SK-N-SH (cell line): ENCODE results near the gene CFAP52. TPM values are rescaled to one million over a fixed set of nuclear protein-coding genes. Genes with fewer than 3 reads are reported as not detected.

Experiments
- CTCF ChIA-PET: fragments of 300-600, 350-600 bp; formaldehyde crosslinking; extraction: SDS; loops from one replicate; lab custom pipeline; 2021; lab: Yijun Ruan, JAX
- POLR2A ChIA-PET: fragments of 350-600 bp; sonication (Branson Sonifier 250); formaldehyde crosslinking; extraction: SDS; loops from one replicate; lab custom pipeline; 2020; ENCODE audit warnings: antibody characterized with exemption, inconsistent platforms; lab: Yijun Ruan, JAX
- DNase-seq: peaks from one replicate; pipeline ENCODE4 v3.0.0; 2012
- H2AFZ ChIP-seq: fragments of 200-600 bp; sonication (generic); 2 replicates; pipeline ENCODE4 v1.8.1; 2016; ENCODE audit warnings: antibody characterized with exemption, mild to moderate bottlenecking, low read depth
- H3F3A ChIP-seq: fragments of 200-600 bp; sonication (generic); replicated peaks from 2 replicates; pipeline ENCODE3; 2016; ENCODE audit warnings: antibody characterized with exemption, mild to moderate bottlenecking; ENCODE audit not compliant: insufficient read depth
- H3K27ac ChIP-seq, 2 experiments: fragments of 200-500 bp in 1 of 2; fragments of 200-600 bp in 1 of 2; sonication (Bioruptor generic) in 1 of 2; sonication (generic), shearing (Covaris generic) in 1 of 2; 2 replicates each; pipeline versions ENCODE4 v1.5.1 to v1.6.1; 2014 to 2016; ENCODE audit warnings: low read depth in 2 of 2, inconsistent platforms in 1 of 2, low read length in 1 of 2, mild to moderate bottlenecking in 1 of 2, mixed read lengths in 1 of 2
- H3K27me3 ChIP-seq: fragments of 200-600 bp; sonication (generic), shearing (Covaris generic); 2 replicates; pipeline ENCODE4 v1.6.1; 2016; ENCODE audit warnings: mixed run types; ENCODE audit not compliant: insufficient read depth
- H3K36me3 ChIP-seq, 2 experiments: fragments of 200-500 bp in 1 of 2; fragments of 200-600 bp in 1 of 2; sonication (Bioruptor generic) in 1 of 2; sonication (generic) in 1 of 2; replicated peaks in 1 of 2; 2 replicates each; pipeline versions ENCODE3 to v1.5.1; 2014 to 2016; ENCODE audit warnings: low read length in 1 of 2, mild to moderate bottlenecking in 1 of 2; ENCODE audit not compliant: insufficient read depth in 2 of 2, control insufficient read depth in 1 of 2
- H3K4me1 ChIP-seq, 2 experiments: fragments of 200-500 bp in 1 of 2; fragments of 200-600 bp in 1 of 2; sonication (Bioruptor generic) in 1 of 2; sonication (generic), shearing (Covaris generic) in 1 of 2; 2 replicates each; pipeline versions ENCODE4 v1.5.1 to v1.6.1; 2014 to 2016; ENCODE audit warnings: low read depth in 1 of 2, low read length in 1 of 2, mixed run types in 1 of 2; ENCODE audit not compliant: insufficient read depth in 2 of 2, control insufficient read depth in 1 of 2
- H3K4me2 ChIP-seq: fragments of 200-600 bp; sonication (generic), shearing (Covaris generic); 2 replicates; pipeline ENCODE4 v1.6.1; 2017; ENCODE audit warnings: mixed run types
- H3K4me3 ChIP-seq, 2 experiments: fragments of 200-500 bp in 1 of 2; fragments of 200-600 bp in 1 of 2; sonication (Bioruptor generic) in 1 of 2; sonication (generic), shearing (Covaris generic) in 1 of 2; 2 replicates each; pipeline versions ENCODE4 v1.5.1 to v1.8.1; 2014 to 2016; ENCODE audit warnings: low read depth in 2 of 2, inconsistent platforms in 1 of 2, low read length in 1 of 2, mild to moderate bottlenecking in 1 of 2, mixed read lengths in 1 of 2, moderate library complexity in 1 of 2
- H3K79me2 ChIP-seq: fragments of 200-600 bp; sonication (generic); 2 replicates; pipeline ENCODE4 v1.8.1; 2017; ENCODE audit warnings: mild to moderate bottlenecking; ENCODE audit not compliant: insufficient read depth
- H3K9ac ChIP-seq: fragments of 200-600 bp; sonication (generic); 2 replicates; pipeline ENCODE4 v1.6.1; 2017; ENCODE audit warnings: mixed run types
- H3K9me2 ChIP-seq: fragments of 200-600 bp; sonication (generic); 2 replicates; pipeline ENCODE4 v1.6.1; 2017; ENCODE audit warnings: mixed run types
- H3K9me3 ChIP-seq: fragments of 200-600 bp; sonication (generic); 2 replicates; pipeline ENCODE4 v1.6.1; 2017; ENCODE audit warnings: mixed run types, mild to moderate bottlenecking, moderate library complexity
- H4K20me1 ChIP-seq: fragments of 200-600 bp; sonication (generic); 2 replicates; pipeline ENCODE4 v1.6.1; 2017; ENCODE audit warnings: mild to moderate bottlenecking, mixed run types; ENCODE audit not compliant: insufficient read depth
- CHD2 ChIP-seq: fragments of 150-350 bp; IDR thresholded peaks from 2 replicates; pipeline ENCODE4 v1.6.1; 2018; ENCODE audit warnings: low read length; ENCODE audit not compliant: partially characterized antibody
- FOXM1 ChIP-seq: IDR thresholded peaks from 2 replicates; pipeline ENCODE4 v1.4.0; 2012; ENCODE audit warnings: low read depth, mild to moderate bottlenecking
- GABPA ChIP-seq: IDR thresholded peaks from 2 replicates; pipeline ENCODE4 v1.4.0; 2012; ENCODE audit warnings: low read depth, mild to moderate bottlenecking
- GATA2 ChIP-seq: sonication (generic); formaldehyde crosslinking; IDR thresholded peaks from 2 replicates; pipeline ENCODE4 v1.5.0; 2020; ENCODE audit warnings: mild to moderate bottlenecking, missing genetic modification reagents
- MEF2A ChIP-seq: IDR thresholded peaks from 2 replicates; pipeline ENCODE4 v1.4.0; 2012; ENCODE audit warnings: low read depth, borderline replicate concordance
- MXI1 ChIP-seq: IDR thresholded peaks from 2 replicates; pipeline ENCODE4 v1.6.1; 2012; ENCODE audit warnings: mild to moderate bottlenecking, low read depth, low read length, improper control_type of control experiment
- TCF12 ChIP-seq: IDR thresholded peaks from 2 replicates; pipeline ENCODE4 v1.4.0; 2012
- TEAD4 ChIP-seq: IDR thresholded peaks from 2 replicates; pipeline ENCODE4 v1.4.0; 2012; ENCODE audit warnings: mild to moderate bottlenecking, borderline replicate concordance; ENCODE audit not compliant: insufficient read depth
- YY1 ChIP-seq: IDR thresholded peaks from 2 replicates; pipeline ENCODE4 v1.4.0; 2012; ENCODE audit warnings: low read depth, mild to moderate bottlenecking
- WGBS: methylation state at CpG from one replicate; pipeline ENCODE4 v1.1.6; 2017; ENCODE audit warnings: low lambda C conversion rate; 5-methylcytosine and 5-hydroxymethylcytosine counted together
- polyA plus RNA-seq, 3 experiments: library from polyadenylated mRNA; depleted of rRNA; stranded (reverse); fragments of >200 nt; gene quantifications; 2 replicates each; pipeline ENCODE4 v1.2.3, GENCODE V29; 2012
- TF ChIP-seq, protein P1 (sequence below): fragments of 150-350 bp; IDR thresholded peaks from 2 replicates; pipeline ENCODE4 v1.6.1; 2017; ENCODE audit warnings: antibody characterized with exemption, low read length, low read depth, borderline replicate concordance
- TF ChIP-seq, protein P2 (sequence below): fragments of 200-600 bp; sonication (generic); IDR thresholded peaks from 2 replicates; pipeline ENCODE4 v1.6.1; 2017; ENCODE audit warnings: antibody characterized with exemption, mild to moderate bottlenecking, moderate library complexity
- TF ChIP-seq, protein P3 (sequence below): IDR thresholded peaks from 2 replicates; pipeline ENCODE4 v1.4.0; 2012; ENCODE audit warnings: low read depth, borderline replicate concordance

The CFAP52 gene
- polyA plus RNA-seq, 1 of the 3 experiments (the other 2 are of a cell fraction): 0.26 TPM

DNA sequence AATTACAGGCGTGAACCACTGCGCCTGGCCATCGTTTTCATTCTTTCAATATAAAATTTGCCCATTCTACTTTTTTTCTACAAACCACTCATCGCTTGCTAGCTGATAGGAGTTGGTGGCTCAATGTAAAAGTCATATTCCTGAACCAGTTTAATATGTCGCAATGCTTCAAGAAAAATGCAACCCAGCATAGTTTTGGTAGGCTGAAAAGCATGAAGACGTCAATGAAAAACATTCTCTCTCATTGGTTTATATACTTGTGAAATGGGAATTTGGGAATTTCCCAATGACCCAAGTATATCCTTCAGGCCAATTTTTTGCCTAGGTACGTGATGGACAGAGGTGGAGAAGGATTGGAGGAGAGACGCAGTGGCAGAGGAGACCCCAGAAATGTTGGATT lies 95.8 kb downstream of the CFAP52 start:
- no peaks in the 10 kb centered on the region for H3K79me2 ChIP-seq
- H3K27me3 ChIP-seq: peaks cover 30% of the 10 kb centered on the region
- H3K36me3 ChIP-seq: no peaks in the 10 kb centered on the region
- no peak for DNase-seq
- CTCF ChIA-PET: no interaction called here
- POLR2A ChIA-PET: no interaction called here
- no peak overlapping the region for H3K9ac ChIP-seq
- H3K4me1 ChIP-seq: no peaks in the 10 kb centered on the region
- WGBS: 22% methylated on average over 8 of the region's 8 CpGs
- H4K20me1 ChIP-seq: no peaks in the 10 kb centered on the region
- H3F3A ChIP-seq: no peaks in the 10 kb centered on the region
- H3K9me2 ChIP-seq: no peaks in the 10 kb centered on the region
- H3K4me2 ChIP-seq: no peak overlapping the region
- H3K27ac ChIP-seq: no peak overlapping the region
- H3K9me3 ChIP-seq: no peaks in the 10 kb centered on the region
- H3K4me3 ChIP-seq: no peak overlapping the region
- TF ChIP-seq, protein P1, sequence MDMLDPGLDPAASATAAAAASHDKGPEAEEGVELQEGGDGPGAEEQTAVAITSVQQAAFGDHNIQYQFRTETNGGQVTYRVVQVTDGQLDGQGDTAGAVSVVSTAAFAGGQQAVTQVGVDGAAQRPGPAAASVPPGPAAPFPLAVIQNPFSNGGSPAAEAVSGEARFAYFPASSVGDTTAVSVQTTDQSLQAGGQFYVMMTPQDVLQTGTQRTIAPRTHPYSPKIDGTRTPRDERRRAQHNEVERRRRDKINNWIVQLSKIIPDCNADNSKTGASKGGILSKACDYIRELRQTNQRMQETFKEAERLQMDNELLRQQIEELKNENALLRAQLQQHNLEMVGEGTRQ: no peak
- TF ChIP-seq TEAD4: no peak
- TF ChIP-seq, protein P2, sequence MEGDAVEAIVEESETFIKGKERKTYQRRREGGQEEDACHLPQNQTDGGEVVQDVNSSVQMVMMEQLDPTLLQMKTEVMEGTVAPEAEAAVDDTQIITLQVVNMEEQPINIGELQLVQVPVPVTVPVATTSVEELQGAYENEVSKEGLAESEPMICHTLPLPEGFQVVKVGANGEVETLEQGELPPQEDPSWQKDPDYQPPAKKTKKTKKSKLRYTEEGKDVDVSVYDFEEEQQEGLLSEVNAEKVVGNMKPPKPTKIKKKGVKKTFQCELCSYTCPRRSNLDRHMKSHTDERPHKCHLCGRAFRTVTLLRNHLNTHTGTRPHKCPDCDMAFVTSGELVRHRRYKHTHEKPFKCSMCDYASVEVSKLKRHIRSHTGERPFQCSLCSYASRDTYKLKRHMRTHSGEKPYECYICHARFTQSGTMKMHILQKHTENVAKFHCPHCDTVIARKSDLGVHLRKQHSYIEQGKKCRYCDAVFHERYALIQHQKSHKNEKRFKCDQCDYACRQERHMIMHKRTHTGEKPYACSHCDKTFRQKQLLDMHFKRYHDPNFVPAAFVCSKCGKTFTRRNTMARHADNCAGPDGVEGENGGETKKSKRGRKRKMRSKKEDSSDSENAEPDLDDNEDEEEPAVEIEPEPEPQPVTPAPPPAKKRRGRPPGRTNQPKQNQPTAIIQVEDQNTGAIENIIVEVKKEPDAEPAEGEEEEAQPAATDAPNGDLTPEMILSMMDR: no peak
- no peak overlapping the region for H2AFZ ChIP-seq

DNA sequence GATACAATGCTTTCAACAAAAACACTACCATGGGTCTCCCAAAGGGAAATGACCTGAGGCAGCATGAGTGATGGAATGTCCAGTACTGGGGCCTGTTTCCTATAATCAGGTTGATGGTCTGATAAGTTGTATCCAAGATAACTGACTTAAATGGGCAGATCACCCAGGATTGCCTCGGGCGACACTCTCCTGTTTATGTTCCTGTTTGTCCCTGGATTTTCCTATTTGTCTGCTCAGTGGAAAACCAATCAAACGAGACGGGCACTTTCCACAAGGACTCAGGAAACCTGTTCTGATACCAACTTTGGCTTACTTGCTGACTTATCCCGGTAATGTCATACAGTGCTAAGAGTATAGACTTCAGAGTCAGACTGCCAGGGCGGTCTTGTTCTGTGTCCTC lies 96.2 kb downstream of the CFAP52 start:
- H3K27ac ChIP-seq: no peak overlapping the region
- WGBS: 7% methylated on average over 6 of the region's 6 CpGs
- H4K20me1 ChIP-seq: no peaks in the 10 kb centered on the region
- H3K4me3 ChIP-seq: no peak overlapping the region
- POLR2A ChIA-PET: no interaction called here
- no peaks in the 10 kb centered on the region for H3K4me1 ChIP-seq
- H3K79me2 ChIP-seq: no peaks in the 10 kb centered on the region
- no peak for DNase-seq
- no peak overlapping the region for H2AFZ ChIP-seq
- no peaks in the 10 kb centered on the region for H3K9me2 ChIP-seq
- H3K9ac ChIP-seq: no peak overlapping the region
- no peaks in the 10 kb centered on the region for H3K36me3 ChIP-seq
- TF ChIP-seq CHD2 (no peak), GATA2 (CRISPR knock-in tag) (no peak), YY1 (no peak), MEF2A (no peak), GABPA (no peak), FOXM1 (no peak), MXI1 (no peak), TCF12 (no peak)
- TF ChIP-seq, protein P3, sequence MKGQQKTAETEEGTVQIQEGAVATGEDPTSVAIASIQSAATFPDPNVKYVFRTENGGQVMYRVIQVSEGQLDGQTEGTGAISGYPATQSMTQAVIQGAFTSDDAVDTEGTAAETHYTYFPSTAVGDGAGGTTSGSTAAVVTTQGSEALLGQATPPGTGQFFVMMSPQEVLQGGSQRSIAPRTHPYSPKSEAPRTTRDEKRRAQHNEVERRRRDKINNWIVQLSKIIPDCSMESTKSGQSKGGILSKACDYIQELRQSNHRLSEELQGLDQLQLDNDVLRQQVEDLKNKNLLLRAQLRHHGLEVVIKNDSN: no peak
- no peaks in the 10 kb centered on the region for H3F3A ChIP-seq
- no peaks in the 10 kb centered on the region for H3K9me3 ChIP-seq
- CTCF ChIA-PET: no interaction called here
- peaks cover 30% of the 10 kb centered on the region for H3K27me3 ChIP-seq
- H3K4me2 ChIP-seq: no peak overlapping the region
